SU-DHL-6 (cell line): Measurements from ENCODE around the gene TPP1.

Source experiments
- H2AFZ ChIP-seq: fragments of 200-600 bp; sonication (generic); 2 replicates; pipeline ENCODE4 v1.6.1; 2014; ENCODE audit warnings: low read depth, mild to moderate bottlenecking, moderate library complexity, mixed read lengths, antibody characterized with exemption, low read length; ENCODE audit not compliant: severe bottlenecking
- H3F3A ChIP-seq: fragments of 200-600 bp; shearing (Covaris generic); 2 replicates; pipeline ENCODE4 v1.6.0; 2016; ENCODE audit warnings: antibody characterized with exemption, mild to moderate bottlenecking; ENCODE audit not compliant: insufficient read depth
- H3K27ac ChIP-seq: fragments of 200-600 bp; sonication (generic); 2 replicates; pipeline ENCODE4 v1.5.1; 2016; ENCODE audit warnings: low read depth, mild to moderate bottlenecking, low read length, moderate library complexity, mixed read lengths
- H3K27me3 ChIP-seq: fragments of 200-600 bp; sonication (generic), shearing (Covaris generic); 2 replicates; pipeline ENCODE4 v1.6.0; 2014; ENCODE audit warnings: mild to moderate bottlenecking, low read length
- H3K36me3 ChIP-seq: fragments of 200-600 bp; sonication (generic); 2 replicates; pipeline ENCODE4 v1.6.1; 2014; ENCODE audit warnings: mild to moderate bottlenecking, low read length, mixed read lengths
- H3K4me2 ChIP-seq: fragments of 300-600, 200-600 bp; shearing (Covaris generic), sonication (generic); 2 replicates; pipeline ENCODE4 v1.6.0; 2014; ENCODE audit warnings: low read length, low read depth, mild to moderate bottlenecking; ENCODE audit not compliant: poor library complexity, severe bottlenecking
- H3K4me3 ChIP-seq: fragments of 200-600 bp; sonication (generic); 2 replicates; pipeline ENCODE4 v1.5.1; 2014; ENCODE audit warnings: antibody characterized with exemption, low read length, mild to moderate bottlenecking, mixed read lengths; ENCODE audit not compliant: insufficient read depth, poor library complexity, severe bottlenecking
- H3K79me2 ChIP-seq: fragments of 200-600 bp; sonication (generic); 2 replicates; pipeline ENCODE4 v1.6.1; 2014; ENCODE audit warnings: mild to moderate bottlenecking, low read length, moderate library complexity; ENCODE audit not compliant: insufficient read depth
- H3K9ac ChIP-seq: fragments of 200-600 bp; sonication (generic); 2 replicates; pipeline ENCODE4 v1.7.0; 2014; ENCODE audit warnings: mild to moderate bottlenecking, low read length
- H3K9me2 ChIP-seq: fragments of 200-600 bp; sonication (generic); replicated peaks from 2 replicates; pipeline ENCODE4 v1.6.1; 2014; ENCODE audit warnings: low read length; ENCODE audit not compliant: insufficient read depth
- H3K9me3 ChIP-seq: fragments of 200-600 bp; sonication (generic); 2 replicates; pipeline ENCODE4 v1.6.1; 2014; ENCODE audit warnings: low read length, mixed read lengths; ENCODE audit not compliant: insufficient read depth
- H4K20me1 ChIP-seq: fragments of 200-600 bp; sonication (generic); 2 replicates; pipeline ENCODE4 v1.6.1; 2014; ENCODE audit warnings: low read depth, mild to moderate bottlenecking, antibody characterized with exemption, low read length, moderate library complexity, mixed read lengths
- CTCF ChIP-seq: fragments of 200-600 bp; sonication (generic); IDR thresholded peaks from one replicate; pipeline ENCODE4 v1.5.1; 2017; ENCODE audit warnings: antibody characterized with exemption, mild to moderate bottlenecking, low read length, moderate library complexity; ENCODE audit not compliant: insufficient read depth, poor library complexity, severe bottlenecking
- EZH2phosphoT487 ChIP-seq: fragments of 200-600 bp; sonication (generic), shearing (Covaris generic); conservative IDR thresholded peaks from 2 replicates; pipeline ENCODE4 v1.6.1; 2018; ENCODE audit warnings: mild to moderate bottlenecking, antibody characterized with exemption, low read length, moderate library complexity, mixed read lengths

Gene TPP1

GRCh38 chr11:6571434-6572008 is 47.7 kb downstream of the TPP1 start:
- Histone ChIP-seq H3F3A (no peaks in the 10 kb centered on the region), H3K9me2 (no peaks in the 10 kb centered on the region), H3K9me3 (no peaks in the 10 kb centered on the region), H3K79me2 (no peaks in the 10 kb centered on the region), H4K20me1 (no peaks in the 10 kb centered on the region), H2AFZ (no peak overlapping the region), H3K9ac (no peak overlapping the region), H3K27me3 (no peaks in the 10 kb centered on the region), H3K36me3 (no peaks in the 10 kb centered on the region), H3K4me3 (no peak overlapping the region), H3K27ac (no peak overlapping the region), H3K4me2 (no peak overlapping the region)
- TF ChIP-seq EZH2phosphoT487 (no peak), CTCF (no peak)

GRCh38 chr11:6570691-6571427 is 48.4 kb downstream of the TPP1 start:
- Histone ChIP-seq H3K36me3 (no peaks in the 10 kb centered on the region), H3K9me2 (no peaks in the 10 kb centered on the region), H4K20me1 (no peaks in the 10 kb centered on the region), H3K27me3 (no peaks in the 10 kb centered on the region), H3K9me3 (no peaks in the 10 kb centered on the region), H3K4me3 (no peak overlapping the region), H3K4me2 (no peak overlapping the region), H3K9ac (no peak overlapping the region), H3K79me2 (no peaks in the 10 kb centered on the region), H3K27ac (no peak overlapping the region), H2AFZ (no peak overlapping the region), H3F3A (no peaks in the 10 kb centered on the region)
- TF ChIP-seq CTCF, result no peak
- TF ChIP-seq EZH2phosphoT487, result no peak

GRCh38 chr11:6569706-6570105 is 49.5 kb downstream of the TPP1 start:
- Histone ChIP-seq H3K27me3 (no peaks in the 10 kb centered on the region), H3K36me3 (no peaks in the 10 kb centered on the region), H2AFZ (no peak overlapping the region), H3K4me2 (no peak overlapping the region), H3K79me2 (no peaks in the 10 kb centered on the region), H3K9ac (no peak overlapping the region), H3F3A (no peaks in the 10 kb centered on the region), H3K27ac (no peak overlapping the region), H4K20me1 (no peaks in the 10 kb centered on the region), H3K9me2 (no peaks in the 10 kb centered on the region), H3K4me3 (no peak overlapping the region), H3K9me3 (no peaks in the 10 kb centered on the region)
- TF ChIP-seq CTCF, result no peak
- no peak for TF ChIP-seq EZH2phosphoT487
